HepG2 (cell line): ENCODE data around the gene CDC14A. TPM values are rescaled to one million over a fixed set of nuclear protein-coding genes. Genes with fewer than 3 reads are reported as not detected.

Experiments
- ATAC-seq: fragments of 200-7000 bp; cut with Tn5 transposase; 3 replicates; pipeline ENCODE4 v1.9.1; 2020; ENCODE audit warnings: mild to moderate bottlenecking, moderate library complexity
- BruUV-seq: library from RNA; stranded (reverse); fragments of 400-500 nt; replicated peaks from 2 replicates; lab custom pipeline; 2021; lab: Mats Ljungman, UMichigan
- CTCF ChIA-PET: fragments of 300-600 bp; formaldehyde crosslinking; extraction: SDS; loops from one replicate; lab custom pipeline; 2021; ENCODE audit warnings: low total read pairs, inconsistent platforms, low intra/inter-chr PET ratio; lab: Yijun Ruan, JAX
- POLR2A ChIA-PET: fragments of 350-600 bp; sonication (Branson Sonifier 250); formaldehyde crosslinking; loops from one replicate; lab custom pipeline; 2020; ENCODE audit warnings: antibody characterized with exemption, inconsistent platforms; lab: Yijun Ruan, JAX
- DNase-seq: peaks from one replicate; pipeline ENCODE4 v3.0.0-alpha.2; 2015; ENCODE audit warnings: low spot score
- FAIRE-seq: peaks from 3 replicates; lab custom pipeline; 2011; peaks lifted over from hg19 to GRCh38; lab: Jason Lieb, UNC
- H2AFZ ChIP-seq: one replicate; pipeline ENCODE4 v1.6.1; 2011; ENCODE audit warnings: low read length, inconsistent platforms
- H3K27ac ChIP-seq: fragments of 300-600 bp; 3 replicates; pipeline ENCODE4 v1.8.0; 2011; ENCODE audit warnings: mixed run types, mild to moderate bottlenecking, mixed read lengths, low read length, inconsistent platforms; ENCODE audit not compliant: insufficient read depth; ENCODE audit errors: extremely low read length
- H3K27me3 ChIP-seq, 2 experiments: fragments of 200-600 bp in 1 of 2; 2 replicates in 1 of 2; 3 replicates in 1 of 2; pipeline versions ENCODE4 v1.6.0 to v1.8.0; 2011; ENCODE audit warnings: low read length in 2 of 2, mild to moderate bottlenecking in 2 of 2, moderate library complexity in 2 of 2, inconsistent platforms in 1 of 2; ENCODE audit not compliant: insufficient read depth in 2 of 2, control insufficient read depth in 1 of 2
- H3K36me3 ChIP-seq, 2 experiments: fragments of 200-600 bp in 1 of 2; replicated peaks in 1 of 2; 2 replicates in 1 of 2; 3 replicates in 1 of 2; pipeline versions ENCODE4 v1.5.1 to v1.8.0; 2011; ENCODE audit warnings: low read length in 2 of 2, inconsistent platforms in 1 of 2; ENCODE audit not compliant: insufficient read depth in 2 of 2, control insufficient read depth in 1 of 2
- H3K4me1 ChIP-seq: 2 replicates; pipeline ENCODE4 v1.5.1; 2012; ENCODE audit warnings: low read length, inconsistent platforms; ENCODE audit not compliant: insufficient read depth
- H3K4me2 ChIP-seq: 2 replicates; pipeline ENCODE4 v1.6.0; 2011; ENCODE audit warnings: low read depth, low read length, inconsistent platforms
- H3K4me3 ChIP-seq, 3 experiments: fragments of 200-600 bp in 1 of 3; sonication (generic), shearing (Covaris generic) in 1 of 3; replicated peaks in 1 of 3; 2 replicates each; pipeline ENCODE4 v1.5.1; 2011 to 2016; ENCODE audit warnings: low read length in 3 of 3, inconsistent platforms in 2 of 3, low read depth in 2 of 3, mild to moderate bottlenecking in 2 of 3, control low read depth in 1 of 3, mixed read lengths in 1 of 3; ENCODE audit not compliant: insufficient read depth in 1 of 3
- H3K79me2 ChIP-seq: one replicate; pipeline ENCODE4 v1.6.1; 2011; ENCODE audit warnings: low read length, inconsistent platforms; ENCODE audit not compliant: insufficient read depth
- H3K9ac ChIP-seq: 2 replicates; pipeline ENCODE4 v1.6.0; 2011; ENCODE audit warnings: mild to moderate bottlenecking, low read depth, low read length, inconsistent platforms; ENCODE audit not compliant: insufficient read depth
- H3K9me3 ChIP-seq: 2 replicates; pipeline ENCODE4 v1.5.1; 2012; ENCODE audit warnings: mild to moderate bottlenecking, low read length
- H4K20me1 ChIP-seq: 2 replicates; pipeline ENCODE4 v1.6.0; 2011; ENCODE audit warnings: inconsistent platforms, mild to moderate bottlenecking, low read length, moderate library complexity; ENCODE audit not compliant: insufficient read depth
- AHR ChIP-seq: IDR thresholded peaks from 2 replicates; pipeline ENCODE4 v1.6.1; 2018; ENCODE audit warnings: missing genetic modification reagents, missing compliant biosample characterization
- ERF ChIP-seq: IDR thresholded peaks from 2 replicates; pipeline ENCODE4 v1.6.1; 2018; ENCODE audit warnings: missing biosample characterization, missing genetic modification reagents
- FOSL1 ChIP-seq: sonication (generic); formaldehyde crosslinking; IDR thresholded peaks from 2 replicates; pipeline ENCODE4 v1.9.0; 2021; ENCODE audit warnings: missing genetic modification reagents, borderline replicate concordance
- FOXO4 ChIP-seq: sonication (generic); formaldehyde crosslinking; conservative IDR thresholded peaks from 2 replicates; pipeline ENCODE4 v1.8.1; 2023; ENCODE audit warnings: missing genetic modification reagents
- KMT2B ChIP-seq: IDR thresholded peaks from 2 replicates; pipeline ENCODE4 v1.6.1; 2016; ENCODE audit warnings: missing genetic modification reagents, missing compliant biosample characterization
- NFKBIZ ChIP-seq: IDR thresholded peaks from 2 replicates; pipeline ENCODE4 v1.6.1; 2018; ENCODE audit warnings: missing genetic modification reagents, missing compliant biosample characterization
- PRMT3 ChIP-seq: sonication (generic); formaldehyde crosslinking; IDR thresholded peaks from 2 replicates; pipeline ENCODE4 v1.8.1; 2022; ENCODE audit warnings: low read depth, mild to moderate bottlenecking, moderate library complexity, missing genetic modification reagents, borderline replicate concordance
- RNF2 ChIP-seq: fragments of 450-650 bp; conservative IDR thresholded peaks from 2 replicates; pipeline ENCODE4 v1.6.1; 2016; ENCODE audit warnings: low read depth
- TP53 ChIP-seq: sonication (generic); formaldehyde crosslinking; conservative IDR thresholded peaks from 2 replicates; pipeline ENCODE4 v1.4.0; 2020; ENCODE audit warnings: missing genetic modification reagents
- ZFP36L1 ChIP-seq: sonication (generic); formaldehyde crosslinking; IDR thresholded peaks from 2 replicates; pipeline ENCODE4 v1.8.0; 2022; ENCODE audit warnings: mild to moderate bottlenecking, missing genetic modification reagents, moderate library complexity
- ZNF280D ChIP-seq: sonication (generic); formaldehyde crosslinking; IDR thresholded peaks from 2 replicates; pipeline ENCODE4 v1.5.1; 2020; ENCODE audit warnings: mild to moderate bottlenecking, missing genetic modification reagents
- ZNF34 ChIP-seq: sonication (generic); formaldehyde crosslinking; IDR thresholded peaks from 2 replicates; pipeline ENCODE4 v1.4.0; 2020; ENCODE audit warnings: mild to moderate bottlenecking, missing genetic modification reagents, borderline replicate concordance
- ZNF382 ChIP-seq: sonication (generic); formaldehyde crosslinking; IDR thresholded peaks from 2 replicates; pipeline ENCODE4 v1.5.0; 2020; ENCODE audit warnings: missing genetic modification reagents, mild to moderate bottlenecking, borderline replicate concordance
- ZNF792 ChIP-seq: IDR thresholded peaks from 2 replicates; pipeline ENCODE4 v1.6.1; 2016
- WGBS: methylation state at CpG from one replicate; pipeline ENCODE4 v1.1.6; 2017; ENCODE audit warnings: low lambda C conversion rate; 5-methylcytosine and 5-hydroxymethylcytosine counted together
- in situ Hi-C: cut with HindIII; loops from 2 replicates; pipeline ENCODE4 v1.10.0; 2017; ENCODE audit warnings: low pct_unique_long_range_greater_than_20kb; ENCODE audit not compliant: extremely low pct_ligation_motif_present
- intact Hi-C: fragments of 100-400 bp; cut with micrococcal nuclease; formaldehyde crosslinking; loops from one replicate; pipeline ENCODE4 v1.10.0; 2022; ENCODE audit not compliant: unreplicated experiment
- polyA plus RNA-seq, 8 experiments: library from polyadenylated mRNA; depleted of rRNA in 3 of 8; stranded (reverse) in 7 of 8; unstranded in 1 of 8; fragments of >200 nt; fragmentation: Illumina TruSeq in 4 of 8; extraction: Trizol in 4 of 8; gene quantifications; 2 replicates each; pipeline versions ENCODE4 v1.2.1 to v1.2.3, GENCODE V29; 2011 to 2016; ENCODE audit warnings: low read depth in 4 of 8, missing spikeins in 1 of 8, mixed read lengths in 1 of 8; ENCODE audit not compliant: insufficient read depth in 1 of 8
- total RNA-seq, 5 experiments: library from RNA; depleted of rRNA; stranded (reverse); fragments of >200 nt; fragmentation: Illumina TruSeq; extraction: Trizol; gene quantifications; 2 replicates each; pipeline ENCODE4 v1.2.3, GENCODE V29; 2016; ENCODE audit warnings: low read depth in 1 of 5
- TF ChIP-seq, protein P1 (sequence below): sonication (generic); formaldehyde crosslinking; conservative IDR thresholded peaks from 2 replicates; pipeline ENCODE4 v1.8.0; 2022; ENCODE audit warnings: missing genetic modification reagents
- TF ChIP-seq, protein P2 (sequence below), 2 experiments: IDR thresholded peaks; 2 replicates each; pipeline ENCODE4 v1.6.1; 2011 to 2012; ENCODE audit warnings: low read length in 2 of 2, borderline replicate concordance in 1 of 2, low read depth in 1 of 2, mild to moderate bottlenecking in 1 of 2, moderate library complexity in 1 of 2

Gene CDC14A
- total and polyA plus RNA-seq, 2 of the 13 experiments (the other 11 are each of a cell fraction or from before 2014, with no cell fraction given), result 2.8 to 4.9 TPM

- in situ Hi-C loops, result no loop called here
Observed at GRCh38 chr1:100482748-100483147, 130.4 kb downstream of the CDC14A start.

More at GRCh38 chr1:100482748-100483147, 130.4 kb downstream of the CDC14A start:
- Histone ChIP-seq H3K4me1 (peaks cover 63% of the 10 kb centered on the region), H3K4me3 (no peak overlapping the region), H2AFZ (no peak overlapping the region), H3K27ac (no peak overlapping the region), H3K4me2 (no peak overlapping the region), H3K79me2 (no peaks in the 10 kb centered on the region), H4K20me1 (no peaks in the 10 kb centered on the region), H3K9me3 (no peaks in the 10 kb centered on the region), H3K36me3 (no peaks in the 10 kb centered on the region), H3K9ac (no peak overlapping the region), H3K27me3 (no peaks in the 10 kb centered on the region)
- ChIA-PET CTCF (no interaction called here), POLR2A (no interaction called here)
- BruUV-seq, result no TSS peak
- FAIRE-seq (no peak), ATAC-seq (no peak), DNase-seq (no peak)
- intact Hi-C loops, result loop anchor here (5.0 kb wide), 2 partner anchors 35 to 100 kb away; no protein-coding TSS in a partner anchor
- TF ChIP-seq ZFP36L1 (CRISPR knock-in tag), result no peak
- no peak for TF ChIP-seq ZNF382 (CRISPR knock-in tag)
- TF ChIP-seq NFKBIZ (CRISPR knock-in tag), result no peak
- no peak for TF ChIP-seq TP53 (CRISPR knock-in tag)
- no peak for TF ChIP-seq FOXO4 (CRISPR knock-in tag)
- no peak for TF ChIP-seq KMT2B (CRISPR knock-in tag)
- no peak for TF ChIP-seq ZNF792 (CRISPR knock-in tag)
- TF ChIP-seq, protein P1, sequence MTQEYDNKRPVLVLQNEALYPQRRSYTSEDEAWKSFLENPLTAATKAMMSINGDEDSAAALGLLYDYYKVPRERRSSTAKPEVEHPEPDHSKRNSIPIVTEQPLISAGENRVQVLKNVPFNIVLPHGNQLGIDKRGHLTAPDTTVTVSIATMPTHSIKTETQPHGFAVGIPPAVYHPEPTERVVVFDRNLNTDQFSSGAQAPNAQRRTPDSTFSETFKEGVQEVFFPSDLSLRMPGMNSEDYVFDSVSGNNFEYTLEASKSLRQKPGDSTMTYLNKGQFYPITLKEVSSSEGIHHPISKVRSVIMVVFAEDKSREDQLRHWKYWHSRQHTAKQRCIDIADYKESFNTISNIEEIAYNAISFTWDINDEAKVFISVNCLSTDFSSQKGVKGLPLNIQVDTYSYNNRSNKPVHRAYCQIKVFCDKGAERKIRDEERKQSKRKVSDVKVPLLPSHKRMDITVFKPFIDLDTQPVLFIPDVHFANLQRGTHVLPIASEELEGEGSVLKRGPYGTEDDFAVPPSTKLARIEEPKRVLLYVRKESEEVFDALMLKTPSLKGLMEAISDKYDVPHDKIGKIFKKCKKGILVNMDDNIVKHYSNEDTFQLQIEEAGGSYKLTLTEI (CRISPR knock-in tag), result no peak
- TF ChIP-seq ZNF34 (CRISPR knock-in tag), result no peak
- TF ChIP-seq ERF (CRISPR knock-in tag), result no peak
- TF ChIP-seq, protein P2, sequence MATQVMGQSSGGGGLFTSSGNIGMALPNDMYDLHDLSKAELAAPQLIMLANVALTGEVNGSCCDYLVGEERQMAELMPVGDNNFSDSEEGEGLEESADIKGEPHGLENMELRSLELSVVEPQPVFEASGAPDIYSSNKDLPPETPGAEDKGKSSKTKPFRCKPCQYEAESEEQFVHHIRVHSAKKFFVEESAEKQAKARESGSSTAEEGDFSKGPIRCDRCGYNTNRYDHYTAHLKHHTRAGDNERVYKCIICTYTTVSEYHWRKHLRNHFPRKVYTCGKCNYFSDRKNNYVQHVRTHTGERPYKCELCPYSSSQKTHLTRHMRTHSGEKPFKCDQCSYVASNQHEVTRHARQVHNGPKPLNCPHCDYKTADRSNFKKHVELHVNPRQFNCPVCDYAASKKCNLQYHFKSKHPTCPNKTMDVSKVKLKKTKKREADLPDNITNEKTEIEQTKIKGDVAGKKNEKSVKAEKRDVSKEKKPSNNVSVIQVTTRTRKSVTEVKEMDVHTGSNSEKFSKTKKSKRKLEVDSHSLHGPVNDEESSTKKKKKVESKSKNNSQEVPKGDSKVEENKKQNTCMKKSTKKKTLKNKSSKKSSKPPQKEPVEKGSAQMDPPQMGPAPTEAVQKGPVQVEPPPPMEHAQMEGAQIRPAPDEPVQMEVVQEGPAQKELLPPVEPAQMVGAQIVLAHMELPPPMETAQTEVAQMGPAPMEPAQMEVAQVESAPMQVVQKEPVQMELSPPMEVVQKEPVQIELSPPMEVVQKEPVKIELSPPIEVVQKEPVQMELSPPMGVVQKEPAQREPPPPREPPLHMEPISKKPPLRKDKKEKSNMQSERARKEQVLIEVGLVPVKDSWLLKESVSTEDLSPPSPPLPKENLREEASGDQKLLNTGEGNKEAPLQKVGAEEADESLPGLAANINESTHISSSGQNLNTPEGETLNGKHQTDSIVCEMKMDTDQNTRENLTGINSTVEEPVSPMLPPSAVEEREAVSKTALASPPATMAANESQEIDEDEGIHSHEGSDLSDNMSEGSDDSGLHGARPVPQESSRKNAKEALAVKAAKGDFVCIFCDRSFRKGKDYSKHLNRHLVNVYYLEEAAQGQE (IDR thresholded peaks at IDR 0.05; ENCODE audit: borderline replicate concordance in 1 of 2, low read depth in 1 of 2, low read length in 2 of 2), result no peak
- TF ChIP-seq ZNF280D, result no peak
- no peak for TF ChIP-seq AHR
- TF ChIP-seq RNF2, result no peak
- no peak for TF ChIP-seq PRMT3 (CRISPR knock-in tag)
- no peak for TF ChIP-seq FOSL1 (CRISPR knock-in tag)
- 98% methylated on average over 5 of the region's 5 CpGs for WGBS
